GM18519 (cell line): ENCODE results near the gene KPNA1.

Experiments used
- ATAC-seq: cut with Tn5 transposase; IDR thresholded peaks from one replicate; pipeline ENCODE4 v1.9.1; 2021; ENCODE audit warnings: mild to moderate bottlenecking, moderate library complexity; ENCODE audit not compliant: unreplicated experiment, low FRiP score

The KPNA1 gene

GRCh38 chr3:122514123-122515019 is at the start of gene KPNA1:
TSS of gene KPNA1 (minus strand) at chr3:122514939. CDS start at chr3:122496565, 18,374 bp downstream.
- ATAC-seq: peak; percentile 81

GRCh38 chr3:122564155-122564912 is 49.6 kb upstream of the KPNA1 start, which contains the start of the genes DTX3L and PARP9:
TSS of gene DTX3L (plus strand) at chr3:122564338. CDS start at chr3:122564427, 89 bp downstream.
TSS of gene PARP9 (minus strand) at chr3:122564300. CDS start at chr3:122559620, 4,680 bp downstream.
- no peak for ATAC-seq

- ATAC-seq: no peak
These were observed 48.9 kb upstream of the KPNA1 start for GRCh38 chr3:122563717-122564025.

- no peak for ATAC-seq
These were observed 48.4 kb upstream of the KPNA1 start for GRCh38 chr3:122562923-122563716.

- ATAC-seq: no peak
These were observed 45.9 kb upstream of the KPNA1 start for GRCh38 chr3:122560680-122561079.

GRCh38 chr3:122559906-122560305 is 45.2 kb upstream of the KPNA1 start:
- no peak for ATAC-seq

- ATAC-seq: no peak
These were observed 43.9 kb upstream of the KPNA1 start for GRCh38 chr3:122558605-122559004.

GRCh38 chr3:122557356-122557755 is 42.6 kb upstream of the KPNA1 start:
- no peak for ATAC-seq

GRCh38 chr3:122555275-122556071 is 40.7 kb upstream of the KPNA1 start:
- no peak for ATAC-seq

- ATAC-seq: no peak
These were observed 38.4 kb upstream of the KPNA1 start for GRCh38 chr3:122553171-122553570.

GRCh38 chr3:122548619-122549018 is 33.9 kb upstream of the KPNA1 start:
- ATAC-seq: no peak

- ATAC-seq: no peak
These were observed 33.3 kb upstream of the KPNA1 start for GRCh38 chr3:122548076-122548475.

GRCh38 chr3:122546151-122546550 is 31.4 kb upstream of the KPNA1 start:
- no peak for ATAC-seq

- no peak for ATAC-seq
These were observed 24.3 kb upstream of the KPNA1 start for GRCh38 chr3:122538956-122539490.

- ATAC-seq: no peak
These were observed 21.9 kb upstream of the KPNA1 start for GRCh38 chr3:122536632-122537001.

- ATAC-seq: no peak
These were observed 21.4 kb upstream of the KPNA1 start for GRCh38 chr3:122535964-122536631.

- ATAC-seq: peak; percentile 99
These were observed 19.2 kb upstream of the KPNA1 start for GRCh38 chr3:122533931-122534334.

- no peak for ATAC-seq
These were observed 18.7 kb upstream of the KPNA1 start for GRCh38 chr3:122533480-122533879.

- ATAC-seq: no peak
These were observed 15.4 kb upstream of the KPNA1 start for GRCh38 chr3:122530164-122530563.
